Measurements from ENCODE around the gene TBC1D13.
"Not testable (repeated sequence)": the region's sequence is repeated elsewhere in the genome, so short reads cannot be mapped to it uniquely, and the experiment has no call there.

Gene TBC1D13

GRCh38 chr9:128786681-128787601 is at the start of gene TBC1D13:
Gene TBC1D13 (plus strand): TSS chr9:128787253. CDS start chr9:128787354, 101 bp downstream.
- DNase-seq: peak; percentile 93

- DNase-seq: no peak
These were observed 44.7 kb upstream of the TBC1D13 start for GRCh38 chr9:128742401-128742800.

- DNase-seq: no peak
These were observed 43.6 kb upstream of the TBC1D13 start for GRCh38 chr9:128743421-128743820.

- no peak for DNase-seq
These were observed 39.8 kb upstream of the TBC1D13 start for GRCh38 chr9:128747241-128747640.

GRCh38 chr9:128750926-128751595 is 36.0 kb upstream of the TBC1D13 start:
- no peak for DNase-seq

GRCh38 chr9:128753627-128754026 is 33.4 kb upstream of the TBC1D13 start:
- no peak for DNase-seq

GRCh38 chr9:128757602-128758001 is 29.5 kb upstream of the TBC1D13 start:
- DNase-seq: no peak

- DNase-seq: no peak
These were observed 24.2 kb upstream of the TBC1D13 start for GRCh38 chr9:128762671-128763449.

- DNase-seq: no peak
These were observed 22.7 kb upstream of the TBC1D13 start for GRCh38 chr9:128764361-128764760.

GRCh38 chr9:128765499-128765898 is 21.6 kb upstream of the TBC1D13 start:
- DNase-seq: no peak

- no peak for DNase-seq
These were observed 18.4 kb upstream of the TBC1D13 start for GRCh38 chr9:128768606-128769005.

- no peak for DNase-seq
These were observed 16.6 kb upstream of the TBC1D13 start for GRCh38 chr9:128770286-128771030.

- no peak for DNase-seq
These were observed 15.8 kb upstream of the TBC1D13 start for GRCh38 chr9:128771094-128771721.

GRCh38 chr9:128771745-128772519 is 15.1 kb upstream of the TBC1D13 start, which contains the start of gene ZER1:
Gene ZER1 (minus strand): TSS chr9:128771927. CDS start chr9:128755565, 16,362 bp downstream.
- DNase-seq: peak; percentile 97

GRCh38 chr9:128773049-128773448 is 14.0 kb upstream of the TBC1D13 start:
- no peak for DNase-seq

- DNase-seq: no peak
These were observed 12.2 kb upstream of the TBC1D13 start for GRCh38 chr9:128774804-128775203.

- DNase-seq: not testable (repeated sequence)
These were observed 7.0 kb upstream of the TBC1D13 start for GRCh38 chr9:128780093-128780492.

- no peak for DNase-seq
These were observed 5.6 kb upstream of the TBC1D13 start for GRCh38 chr9:128781187-128782070.

GRCh38 chr9:128782669-128783068 is 4.4 kb upstream of the TBC1D13 start:
- no peak for DNase-seq

- no peak for DNase-seq
These were observed 1.6 kb upstream of the TBC1D13 start for GRCh38 chr9:128785427-128785826.
